GM15510 (cell line): ENCODE results near the gene COL13A1.

Experiments
- POLR2A ChIP-seq: IDR thresholded peaks from 3 replicates; pipeline ENCODE4 v1.6.1; 2011; ENCODE audit warnings: borderline replicate concordance; ENCODE audit not compliant: insufficient read length; ENCODE audit errors: extremely low read depth

Gene COL13A1

GRCh38 chr10:69826789-69827554 lies 25.3 kb downstream of the COL13A1 start:
- TF ChIP-seq POLR2A: no peak

GRCh38 chr10:69828144-69828870 lies 26.6 kb downstream of the COL13A1 start:
- no peak for TF ChIP-seq POLR2A

- TF ChIP-seq POLR2A: no peak
Measured at GRCh38 chr10:69829775-69830174, 28.1 kb downstream of the COL13A1 start.

- no peak for TF ChIP-seq POLR2A
Measured at GRCh38 chr10:69831231-69831855, 29.6 kb downstream of the COL13A1 start.

GRCh38 chr10:69835233-69835632 lies 33.5 kb downstream of the COL13A1 start:
- no peak for TF ChIP-seq POLR2A

GRCh38 chr10:69835875-69836730 lies 34.4 kb downstream of the COL13A1 start:
- no peak for TF ChIP-seq POLR2A

- no peak for TF ChIP-seq POLR2A
Measured at GRCh38 chr10:69836731-69837030, 35.0 kb downstream of the COL13A1 start.

- TF ChIP-seq POLR2A: no peak
Measured at GRCh38 chr10:69837261-69837660, 35.6 kb downstream of the COL13A1 start.

GRCh38 chr10:69838418-69838817 lies 36.7 kb downstream of the COL13A1 start:
- TF ChIP-seq POLR2A: no peak

- no peak for TF ChIP-seq POLR2A
Measured at GRCh38 chr10:69838853-69839252, 37.1 kb downstream of the COL13A1 start.

GRCh38 chr10:69839696-69840345 lies 38.1 kb downstream of the COL13A1 start:
- TF ChIP-seq POLR2A: no peak

- no peak for TF ChIP-seq POLR2A
Measured at GRCh38 chr10:69840773-69841172, 39.1 kb downstream of the COL13A1 start.

- TF ChIP-seq POLR2A: no peak
Measured at GRCh38 chr10:69842020-69842419, 40.3 kb downstream of the COL13A1 start.

- no peak for TF ChIP-seq POLR2A
Measured at GRCh38 chr10:69842882-69843281, 41.2 kb downstream of the COL13A1 start.
